GM19467 (cell line): ENCODE measurements around the gene ARCN1.

ENCODE experiments used
- ATAC-seq: cut with Tn5 transposase; IDR thresholded peaks from one replicate; pipeline ENCODE4 v1.9.1; 2021; ENCODE audit warnings: mild to moderate bottlenecking, moderate library complexity; ENCODE audit not compliant: unreplicated experiment

The ARCN1 gene

DNA sequence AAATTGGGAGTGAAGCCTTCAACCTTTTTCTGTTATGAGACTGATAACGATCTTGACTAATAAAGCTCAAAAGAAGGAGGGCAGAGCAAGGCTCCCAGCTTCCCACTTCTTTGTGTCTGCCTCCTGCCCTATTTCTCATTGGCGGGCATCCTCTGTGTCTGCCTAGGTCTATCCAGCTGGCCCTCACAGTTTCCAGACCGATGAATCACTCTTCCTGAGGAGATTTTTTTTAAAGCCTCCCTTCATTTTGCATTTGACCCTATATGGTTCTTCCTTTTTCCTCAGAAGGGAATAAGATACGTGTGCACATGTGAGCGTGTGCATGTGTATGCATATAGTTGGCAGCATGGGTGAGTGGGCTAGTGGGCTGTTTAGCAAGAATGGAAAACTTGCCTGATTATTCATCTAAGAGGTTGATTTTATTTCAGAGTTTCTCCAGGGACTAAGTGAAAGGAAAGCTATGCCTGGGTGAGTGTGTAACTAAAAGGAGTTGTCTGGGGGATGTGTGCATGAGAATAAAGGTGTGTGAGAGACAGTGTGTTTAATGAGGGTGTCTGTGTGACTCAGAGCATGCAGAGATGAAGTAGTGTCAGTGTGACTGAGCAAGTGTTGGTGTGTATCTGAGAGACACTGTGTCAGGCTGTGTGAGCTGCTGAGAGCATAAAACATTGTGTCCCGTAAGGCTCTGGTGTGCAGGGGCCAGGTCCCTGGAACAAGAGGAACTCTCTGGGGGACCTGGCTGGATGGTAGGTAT lies 47.4 kb downstream of the ARCN1 start:
- ATAC-seq, result no peak

DNA sequence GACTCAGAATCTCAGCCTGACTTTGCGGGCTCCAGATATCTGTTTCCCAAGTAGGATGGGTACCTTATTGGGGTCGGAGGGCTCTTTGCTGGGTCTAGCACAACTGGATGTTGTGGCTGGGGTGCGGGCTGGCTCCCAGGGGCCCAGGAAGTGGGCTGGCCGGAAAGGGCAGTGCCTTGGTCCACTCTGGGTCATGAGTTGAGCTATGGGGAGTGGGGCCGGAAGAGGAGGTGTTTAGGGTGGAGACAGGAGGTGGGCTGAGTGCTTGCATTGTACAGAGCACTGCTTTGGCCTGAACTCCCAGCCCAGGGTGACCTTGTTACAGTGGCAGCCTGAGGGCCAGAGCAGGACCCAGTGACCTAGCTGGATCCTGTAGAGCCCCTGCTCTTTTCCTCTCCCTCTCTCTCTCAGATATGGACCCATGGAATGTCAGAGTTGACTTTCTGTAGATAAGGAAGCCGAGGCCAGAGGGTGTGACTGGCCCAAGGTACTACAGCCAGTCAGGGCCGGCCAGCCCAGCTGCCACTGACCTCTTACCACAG lies 48.4 kb downstream of the ARCN1 start:
- no peak for ATAC-seq

DNA sequence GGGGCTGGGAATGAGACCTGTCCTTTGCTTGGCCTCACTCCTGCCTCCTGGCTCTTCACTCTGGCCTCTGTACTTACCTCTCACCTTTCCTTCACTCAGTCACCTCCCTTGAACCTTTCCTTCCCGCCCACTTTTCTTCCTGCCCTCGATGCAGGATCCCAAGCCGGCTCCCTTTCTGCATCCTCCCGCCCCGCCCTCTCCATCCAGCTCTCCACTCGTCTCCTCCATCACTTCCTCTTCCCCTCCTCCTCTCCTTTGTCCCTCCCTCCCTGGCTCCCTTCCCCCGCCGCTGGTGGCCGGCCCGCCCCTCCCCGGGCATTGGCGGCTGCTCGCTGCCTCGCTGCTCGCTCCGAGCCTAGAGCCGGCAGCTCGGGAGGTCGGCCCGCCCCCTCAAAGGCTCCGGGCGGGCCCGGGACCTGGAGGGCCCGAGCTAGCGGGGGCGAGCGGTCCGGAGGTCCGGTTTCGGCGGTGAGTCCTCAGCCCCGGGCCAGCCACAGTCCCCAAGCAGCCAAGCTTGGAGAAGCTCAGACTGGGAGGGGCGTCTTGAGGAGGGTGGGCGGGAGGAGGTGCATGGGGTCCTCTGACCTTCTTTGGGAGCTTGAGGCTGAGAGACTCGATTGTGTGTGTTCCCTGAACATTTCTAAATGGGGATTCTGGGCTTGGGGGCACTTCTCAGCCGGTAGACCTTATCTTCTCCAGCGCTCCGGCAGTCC lies 49.0 kb downstream of the ARCN1 start:
- ATAC-seq, result no peak

DNA sequence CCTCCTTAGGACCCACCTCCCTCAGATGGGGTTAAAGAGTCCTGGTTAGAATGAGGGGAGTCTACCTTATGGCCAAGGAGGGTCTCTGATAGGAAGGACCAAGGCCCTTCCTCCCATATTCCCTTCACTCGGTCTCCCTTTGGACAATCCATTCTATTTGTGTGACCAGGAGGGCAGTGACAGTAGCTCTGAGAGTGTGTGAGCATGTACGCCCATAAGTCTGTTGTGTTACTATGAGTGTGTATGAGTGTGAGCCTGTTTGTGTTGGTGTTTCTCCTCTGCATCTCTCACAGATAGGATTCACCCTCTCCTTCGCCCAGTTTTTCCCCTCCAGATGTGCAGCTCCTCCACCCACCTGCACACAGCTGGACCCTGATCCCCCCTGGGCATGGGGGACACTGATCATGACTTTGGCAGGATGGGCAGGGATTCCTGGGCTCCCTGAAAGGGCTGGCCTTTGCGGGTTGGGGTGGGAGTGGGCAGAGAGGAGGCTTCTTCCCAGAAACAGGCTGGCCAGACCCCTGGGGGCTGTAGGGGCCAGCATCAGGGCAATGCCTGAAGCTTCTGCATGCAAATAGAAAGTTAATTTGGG lies 49.7 kb downstream of the ARCN1 start:
- no peak for ATAC-seq

DNA sequence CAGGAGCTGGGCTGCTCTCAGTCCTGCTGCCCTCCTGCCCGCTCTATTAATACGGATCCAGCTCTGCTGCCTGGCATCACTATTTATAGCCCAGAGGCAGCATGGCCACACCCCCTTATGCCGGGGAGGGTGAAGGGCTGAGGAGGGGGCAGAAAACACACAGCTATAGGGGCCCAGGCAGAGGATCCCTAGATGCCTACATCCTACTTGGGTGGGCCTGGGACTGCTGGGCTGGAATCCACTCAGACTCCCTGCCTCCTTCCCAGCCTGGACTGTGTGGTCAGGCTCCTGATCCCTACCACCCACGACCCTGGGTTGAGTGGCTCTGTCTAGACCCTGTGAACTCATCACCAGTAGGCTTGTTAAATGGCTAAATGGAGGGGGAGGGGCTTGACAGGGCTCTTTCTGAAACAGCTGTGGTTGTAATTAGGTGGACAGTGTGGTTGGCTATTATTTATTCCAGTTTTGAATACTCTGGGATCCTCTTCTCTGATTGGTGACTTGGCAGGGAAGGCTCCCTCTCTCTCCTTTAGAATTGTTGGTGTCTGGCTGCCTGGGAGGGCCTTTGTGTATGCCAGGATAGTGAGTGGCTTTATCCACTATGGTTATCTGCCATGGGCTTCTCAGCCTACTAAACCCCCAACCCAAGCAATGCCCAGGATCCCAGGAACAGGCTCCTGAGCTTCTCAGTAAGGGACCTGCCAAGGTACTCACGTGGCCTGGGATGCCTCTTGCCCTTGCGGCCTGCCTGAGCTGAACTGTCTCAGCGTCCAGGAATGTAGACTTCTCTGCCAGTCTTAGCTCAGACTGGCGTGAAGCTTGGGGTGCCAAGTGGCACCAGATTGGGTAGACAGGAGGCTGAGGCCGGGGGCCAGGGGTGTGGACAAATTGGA lies 50.4 kb downstream of the ARCN1 start:
- no peak for ATAC-seq

DNA sequence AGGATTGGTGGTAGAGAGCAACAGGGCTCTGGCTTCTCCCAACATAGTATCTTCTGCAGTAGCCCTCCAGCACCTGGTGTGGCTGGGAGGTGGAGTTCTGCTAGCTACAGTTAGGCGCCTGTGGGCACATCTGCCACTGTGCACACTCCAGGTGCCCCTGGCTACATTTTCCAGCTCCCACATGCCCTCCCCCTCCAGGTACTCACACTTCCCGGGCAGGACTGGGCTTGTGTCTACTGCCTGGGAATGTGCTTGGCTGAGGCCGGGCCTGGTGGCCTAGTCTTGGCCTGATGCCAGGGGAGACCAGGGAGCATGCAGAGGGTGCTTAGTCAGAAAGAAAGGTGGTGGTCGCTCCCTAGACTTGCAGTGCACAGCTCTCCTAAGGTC lies 51.1 kb downstream of the ARCN1 start:
- no peak for ATAC-seq

DNA sequence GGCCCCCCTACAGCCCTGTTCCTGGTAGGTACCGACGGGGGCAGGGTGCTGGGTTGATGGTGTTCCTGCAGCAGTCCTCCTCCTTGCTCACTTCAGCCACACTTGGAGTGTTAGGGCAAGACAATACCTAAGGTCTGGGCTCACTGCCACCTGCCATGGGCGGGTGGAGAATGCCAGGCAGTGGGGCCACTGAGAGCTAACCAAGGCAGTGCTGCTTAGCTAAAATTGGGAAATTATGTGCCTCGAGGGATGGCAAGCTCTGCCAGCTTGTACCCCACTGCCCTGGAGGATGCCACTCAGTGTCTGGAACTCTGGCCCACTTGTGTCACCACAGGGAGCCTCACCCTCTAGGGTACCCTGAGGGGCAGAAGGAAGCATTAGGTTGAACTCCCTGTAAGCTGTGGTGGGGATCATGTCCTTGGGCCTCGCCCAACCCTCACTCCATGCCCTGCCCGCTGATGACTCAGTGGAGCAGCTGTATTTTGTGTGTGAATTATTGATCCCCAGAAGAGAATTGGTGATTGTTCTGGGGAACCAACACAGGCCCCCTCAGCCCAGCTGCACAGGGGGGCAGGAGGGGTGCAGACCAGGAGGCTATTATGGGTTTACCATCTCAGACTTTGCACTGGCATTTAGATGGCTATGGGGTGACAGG lies 53.0 kb downstream of the ARCN1 start:
- no peak for ATAC-seq

DNA sequence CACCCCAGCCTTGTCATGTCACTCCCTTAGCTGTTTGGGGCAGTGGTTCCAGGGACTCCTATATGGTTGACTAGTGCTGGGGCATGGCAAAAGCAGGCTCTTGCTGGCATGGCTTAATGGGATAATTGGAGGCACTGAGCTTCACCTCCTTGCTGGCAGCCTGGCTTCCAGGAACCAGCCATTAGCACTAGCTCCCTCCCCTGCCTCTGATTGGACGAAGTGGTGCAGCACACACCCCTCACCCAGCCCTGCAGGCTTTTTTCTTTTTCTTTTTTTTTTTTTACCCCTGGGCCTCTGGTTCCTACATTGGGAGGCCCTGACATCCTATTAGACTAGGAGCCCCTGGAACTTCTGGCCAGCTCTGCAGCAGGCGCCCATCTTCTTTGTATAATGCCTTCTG lies 53.8 kb downstream of the ARCN1 start:
- no peak for ATAC-seq

DNA sequence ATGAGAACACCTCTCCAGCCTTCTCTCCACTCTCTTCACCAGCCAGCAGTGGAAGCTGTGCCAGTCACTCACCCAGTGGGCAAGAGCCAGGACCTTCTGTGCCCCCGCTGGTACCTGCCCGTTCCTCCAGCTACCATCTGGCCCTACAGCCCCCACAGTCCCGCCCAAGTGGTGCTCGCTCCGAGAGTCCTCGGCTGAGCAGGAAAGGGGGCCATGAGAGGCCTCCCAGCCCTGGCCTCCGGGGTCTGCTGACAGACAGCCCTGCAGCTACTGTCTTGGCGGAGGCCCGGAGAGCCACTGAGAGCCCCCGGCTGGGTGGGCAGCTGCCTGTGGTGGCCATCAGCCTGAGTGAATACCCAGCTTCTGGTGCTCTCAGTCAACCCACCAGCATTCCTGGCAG lies 55.4 kb downstream of the ARCN1 start:
- ATAC-seq, result no peak

DNA sequence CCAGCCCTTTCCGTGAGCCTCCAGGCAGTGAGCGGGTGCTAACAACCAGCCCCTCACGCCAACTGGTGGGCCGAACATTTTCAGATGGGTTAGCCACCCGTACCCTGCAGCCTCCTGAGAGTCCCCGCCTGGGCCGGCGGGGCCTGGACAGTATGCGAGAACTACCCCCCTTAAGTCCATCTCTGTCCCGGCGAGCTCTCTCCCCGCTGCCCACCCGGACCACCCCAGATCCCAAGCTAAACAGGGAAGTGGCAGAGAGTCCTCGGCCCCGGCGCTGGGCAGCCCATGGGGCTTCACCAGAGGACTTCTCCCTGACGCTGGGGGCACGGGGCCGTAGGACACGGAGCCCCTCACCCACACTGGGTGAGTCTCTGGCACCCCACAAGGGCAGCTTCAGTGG lies 55.8 kb downstream of the ARCN1 start:
- no peak for ATAC-seq

DNA sequence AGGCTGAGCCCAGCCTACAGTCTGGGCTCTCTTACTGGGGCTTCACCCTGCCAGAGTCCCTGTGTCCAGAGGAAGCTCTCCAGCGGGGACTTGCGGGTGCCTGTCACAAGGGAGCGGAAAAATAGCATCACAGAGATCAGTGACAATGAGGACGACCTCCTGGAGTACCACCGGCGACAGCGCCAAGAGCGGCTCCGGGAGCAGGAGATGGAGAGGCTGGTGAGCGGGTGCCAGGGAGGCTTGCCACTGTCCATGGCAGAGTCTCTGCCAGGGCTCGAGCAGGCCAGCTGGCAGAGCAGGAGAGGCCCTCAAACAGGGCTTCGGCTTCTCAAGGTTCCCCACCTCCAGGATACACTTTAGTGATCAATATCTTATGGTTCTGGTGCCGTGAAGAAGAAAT lies 56.2 kb downstream of the ARCN1 start:
- no peak for ATAC-seq

DNA sequence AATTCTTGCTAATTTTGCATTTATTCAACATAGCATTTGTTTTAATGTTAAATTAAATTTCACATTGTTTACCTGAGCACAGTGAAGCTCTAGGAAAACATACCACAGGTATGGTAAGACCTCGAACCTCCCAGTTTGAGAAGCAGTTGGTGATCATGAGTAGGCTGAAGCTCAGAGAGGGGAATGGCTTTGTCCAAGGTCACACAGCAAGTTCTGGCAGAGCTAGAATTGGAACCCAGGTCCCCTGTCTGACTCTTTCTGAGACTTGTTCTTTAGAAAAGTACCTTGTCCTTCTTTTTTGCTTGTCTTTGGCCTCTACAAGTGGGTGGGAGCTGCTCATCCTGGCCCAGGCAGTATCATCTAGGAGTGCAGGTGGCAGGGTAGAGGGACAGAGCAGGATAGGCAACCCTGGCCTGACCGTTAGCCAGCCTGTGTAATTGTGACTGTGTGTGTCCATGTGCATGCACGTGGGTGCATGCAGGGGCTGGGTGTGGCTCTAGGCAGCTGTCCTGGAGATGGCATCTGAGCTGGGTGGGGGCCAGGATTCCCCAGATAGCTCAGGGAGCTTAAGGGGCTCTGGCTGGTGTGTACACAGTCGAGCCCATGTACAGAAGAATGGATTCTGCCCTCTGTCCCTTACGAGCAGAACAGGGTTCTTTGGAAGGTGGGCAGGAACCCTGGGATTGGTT lies 56.8 kb downstream of the ARCN1 start:
- no peak for ATAC-seq

DNA sequence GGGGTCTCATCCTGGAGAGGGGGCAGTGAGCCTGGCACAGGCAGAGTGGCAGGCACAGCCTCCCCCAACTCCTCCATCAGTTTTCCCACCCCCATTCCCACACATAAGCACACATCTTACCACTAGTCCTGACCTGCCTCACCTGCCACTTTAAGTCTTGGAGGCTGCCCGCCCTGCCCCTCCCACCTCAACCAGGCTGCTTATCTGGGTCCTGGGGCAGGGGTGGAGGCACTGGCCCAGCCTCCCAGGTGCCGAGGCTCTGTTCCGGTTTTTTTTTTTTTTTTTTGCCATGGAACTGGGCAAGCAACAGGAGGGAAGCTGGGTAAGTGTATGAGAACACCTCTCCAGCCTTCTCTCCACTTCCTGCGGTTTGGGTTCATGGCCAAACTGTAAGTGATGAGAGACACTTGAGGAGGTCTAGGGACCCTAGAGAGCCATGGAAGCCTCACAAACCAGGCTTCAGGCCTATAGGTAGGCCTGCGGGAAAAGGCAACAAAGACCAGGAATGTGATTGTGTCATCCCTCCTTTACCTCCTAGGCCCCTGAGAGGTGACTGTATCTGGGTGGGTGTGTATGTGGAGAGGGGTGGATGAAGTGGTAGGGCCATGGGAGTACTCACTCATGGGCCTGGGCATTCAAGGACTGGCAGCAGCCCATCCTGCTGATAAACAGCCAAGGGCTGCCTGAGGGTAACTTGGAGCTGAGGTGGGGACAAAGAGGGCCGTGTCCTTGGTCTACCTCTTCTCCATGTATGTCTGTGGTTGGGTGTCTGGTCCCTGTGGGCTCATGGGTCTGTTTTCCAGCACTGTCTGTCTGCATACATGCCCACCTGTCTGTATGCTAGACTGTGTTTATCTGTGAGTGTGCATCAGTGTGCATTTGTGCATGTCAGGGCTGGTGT lies 57.8 kb downstream of the ARCN1 start:
- ATAC-seq, result no peak

DNA sequence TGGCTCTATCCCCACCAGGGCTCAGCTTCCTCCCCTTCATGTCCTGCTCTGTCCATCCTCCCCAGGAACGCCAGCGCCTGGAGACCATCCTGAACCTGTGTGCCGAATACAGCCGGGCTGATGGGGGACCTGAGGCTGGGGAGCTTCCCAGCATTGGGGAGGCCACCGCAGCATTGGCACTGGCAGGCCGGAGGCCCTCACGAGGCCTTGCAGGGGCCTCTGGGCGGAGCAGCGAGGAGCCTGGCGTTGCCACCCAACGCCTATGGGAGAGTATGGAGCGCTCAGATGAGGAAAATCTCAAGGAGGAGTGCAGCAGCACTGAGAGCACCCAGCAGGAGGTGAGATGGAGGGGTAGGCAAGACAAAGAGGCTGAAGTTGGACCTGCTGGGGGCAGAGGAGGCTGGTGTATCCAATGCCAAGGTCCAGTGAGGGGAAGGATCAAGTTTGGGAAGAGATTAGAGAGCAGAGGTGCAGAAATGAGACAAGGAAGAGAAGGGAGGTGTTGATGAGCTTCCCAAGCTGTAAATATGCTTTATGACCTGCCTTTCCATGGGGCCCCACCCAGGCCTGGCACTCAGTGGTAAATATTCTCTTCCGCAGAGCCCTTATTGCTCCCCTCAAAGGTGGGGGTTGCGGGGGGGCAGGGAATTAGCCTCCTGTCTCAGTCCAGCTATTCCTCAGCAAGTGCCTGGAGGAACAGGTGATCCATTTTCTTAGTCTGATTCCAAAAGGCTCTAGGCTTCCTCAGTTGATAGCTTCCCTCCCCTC lies 59.1 kb downstream of the ARCN1 start:
- ATAC-seq, result no peak

DNA sequence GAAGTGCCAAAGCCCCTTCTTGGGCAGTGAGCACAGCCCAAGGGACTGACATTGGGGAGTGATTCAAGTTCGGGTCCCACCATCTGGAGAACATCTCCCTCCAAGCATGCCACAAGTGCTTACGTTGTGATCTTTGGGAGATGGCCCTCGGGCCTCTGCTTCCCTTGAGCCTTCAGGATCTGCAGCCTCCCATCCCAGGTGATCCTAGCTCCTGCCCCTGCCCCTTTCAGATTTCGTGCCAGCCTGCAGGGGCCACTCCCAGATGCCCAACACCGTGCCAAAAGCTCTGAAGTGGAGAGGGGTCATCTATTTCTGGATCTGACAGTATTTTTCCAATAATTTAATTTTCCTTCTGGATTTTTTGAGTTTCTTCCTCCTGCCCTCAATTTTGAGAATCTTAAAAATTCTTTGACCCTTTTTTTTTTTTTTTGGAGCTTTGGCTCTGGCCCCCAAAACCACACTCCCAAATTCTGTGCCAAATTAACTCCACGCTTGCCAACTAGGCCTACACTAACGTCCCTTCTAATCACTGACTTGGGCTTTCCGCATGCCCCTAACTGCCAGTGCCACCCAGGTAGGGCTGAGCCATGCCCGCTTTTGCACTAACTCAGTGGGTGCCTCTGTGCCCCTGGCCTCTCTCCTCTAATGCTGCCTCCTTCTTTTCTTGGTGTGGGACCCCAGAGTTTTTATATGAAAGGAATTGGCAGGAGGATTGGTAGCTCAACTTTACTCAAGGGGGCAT lies 60.5 kb downstream of the ARCN1 start:
- no peak for ATAC-seq

DNA sequence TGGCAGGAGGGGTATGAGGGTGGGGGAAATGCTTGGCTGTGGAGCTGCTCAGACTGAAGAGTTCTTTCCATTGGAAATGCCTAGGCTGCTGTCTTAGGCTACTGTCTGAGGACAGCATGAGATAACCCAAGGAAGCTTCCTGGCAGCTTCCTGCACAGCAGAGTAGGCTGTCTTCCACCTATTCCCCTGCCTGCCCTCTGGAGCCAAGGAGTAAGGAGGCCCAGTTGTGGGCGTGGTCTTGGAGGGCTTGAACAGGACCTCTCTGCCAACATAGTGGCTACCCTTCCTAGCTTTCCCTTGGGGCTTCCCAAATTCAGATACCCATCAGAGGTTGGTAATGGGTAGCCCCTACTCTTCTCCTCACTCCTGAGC lies 61.1 kb downstream of the ARCN1 start:
- ATAC-seq, result no peak

DNA sequence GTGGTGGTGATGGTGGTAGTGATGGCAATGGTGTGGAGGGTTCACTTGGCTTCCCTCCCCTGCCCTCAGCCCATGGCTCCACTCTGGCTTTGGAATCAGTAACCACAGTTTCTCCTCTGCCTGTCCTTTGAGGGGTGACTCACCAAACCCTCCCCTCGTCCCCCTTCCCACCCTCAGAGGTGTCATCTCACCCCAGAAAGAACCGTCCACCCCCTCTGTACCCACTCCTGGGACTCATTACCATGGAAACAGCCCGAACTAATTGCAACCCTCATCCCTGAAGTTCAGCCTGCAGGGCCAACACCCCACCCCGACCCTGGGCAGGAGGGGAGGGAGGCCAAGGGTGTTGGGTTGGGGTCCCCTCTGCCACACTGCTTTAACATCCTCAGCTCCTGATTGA lies 61.8 kb downstream of the ARCN1 start:
- ATAC-seq, result no peak
